HL-60 (cell line): ENCODE results near the gene SSRP1.

ENCODE experiments used
- GABPA ChIP-seq: IDR thresholded peaks from 2 replicates; pipeline ENCODE4 v1.6.1; 2012; ENCODE audit warnings: low read depth
- POLR2AphosphoS5 ChIP-seq: IDR thresholded peaks from 2 replicates; pipeline ENCODE4 v1.6.1; 2012; ENCODE audit warnings: low read depth
- TF ChIP-seq, protein P1 (sequence below): IDR thresholded peaks from one replicate; pipeline ENCODE4 v1.5.1; 2011; ENCODE audit warnings: low read length, control low read depth, inconsistent platforms; ENCODE audit not compliant: insufficient read depth
- TF ChIP-seq, protein P2 (sequence below): IDR thresholded peaks from 2 replicates; pipeline ENCODE4 v1.6.1; 2012; ENCODE audit warnings: low read depth; ENCODE audit not compliant: insufficient replicate concordance

DNA sequence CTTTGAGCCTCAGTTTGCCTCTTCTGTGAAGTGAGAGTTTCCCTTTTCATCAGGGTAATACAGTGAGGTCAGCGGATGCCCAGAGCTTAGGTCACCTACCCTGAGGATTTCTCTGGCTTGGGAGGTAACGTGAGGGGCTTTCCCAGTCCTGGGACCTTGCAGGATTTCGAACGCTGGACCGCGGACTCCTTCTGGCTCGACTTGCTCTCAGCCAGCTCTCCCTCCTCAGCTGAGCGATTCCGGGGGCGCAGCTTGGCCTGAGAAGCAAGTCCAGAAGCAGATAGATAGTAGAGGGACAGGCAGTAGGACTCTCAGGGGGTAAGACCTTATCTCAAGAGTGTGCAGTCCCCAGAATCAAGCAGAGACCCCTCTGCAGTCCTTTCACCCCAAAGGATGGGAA is 34.9 kb downstream of the SSRP1 start:
- TF ChIP-seq, protein P1, sequence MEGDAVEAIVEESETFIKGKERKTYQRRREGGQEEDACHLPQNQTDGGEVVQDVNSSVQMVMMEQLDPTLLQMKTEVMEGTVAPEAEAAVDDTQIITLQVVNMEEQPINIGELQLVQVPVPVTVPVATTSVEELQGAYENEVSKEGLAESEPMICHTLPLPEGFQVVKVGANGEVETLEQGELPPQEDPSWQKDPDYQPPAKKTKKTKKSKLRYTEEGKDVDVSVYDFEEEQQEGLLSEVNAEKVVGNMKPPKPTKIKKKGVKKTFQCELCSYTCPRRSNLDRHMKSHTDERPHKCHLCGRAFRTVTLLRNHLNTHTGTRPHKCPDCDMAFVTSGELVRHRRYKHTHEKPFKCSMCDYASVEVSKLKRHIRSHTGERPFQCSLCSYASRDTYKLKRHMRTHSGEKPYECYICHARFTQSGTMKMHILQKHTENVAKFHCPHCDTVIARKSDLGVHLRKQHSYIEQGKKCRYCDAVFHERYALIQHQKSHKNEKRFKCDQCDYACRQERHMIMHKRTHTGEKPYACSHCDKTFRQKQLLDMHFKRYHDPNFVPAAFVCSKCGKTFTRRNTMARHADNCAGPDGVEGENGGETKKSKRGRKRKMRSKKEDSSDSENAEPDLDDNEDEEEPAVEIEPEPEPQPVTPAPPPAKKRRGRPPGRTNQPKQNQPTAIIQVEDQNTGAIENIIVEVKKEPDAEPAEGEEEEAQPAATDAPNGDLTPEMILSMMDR: no peak
- TF ChIP-seq POLR2AphosphoS5 (no peak), GABPA (no peak)
- TF ChIP-seq, protein P2, sequence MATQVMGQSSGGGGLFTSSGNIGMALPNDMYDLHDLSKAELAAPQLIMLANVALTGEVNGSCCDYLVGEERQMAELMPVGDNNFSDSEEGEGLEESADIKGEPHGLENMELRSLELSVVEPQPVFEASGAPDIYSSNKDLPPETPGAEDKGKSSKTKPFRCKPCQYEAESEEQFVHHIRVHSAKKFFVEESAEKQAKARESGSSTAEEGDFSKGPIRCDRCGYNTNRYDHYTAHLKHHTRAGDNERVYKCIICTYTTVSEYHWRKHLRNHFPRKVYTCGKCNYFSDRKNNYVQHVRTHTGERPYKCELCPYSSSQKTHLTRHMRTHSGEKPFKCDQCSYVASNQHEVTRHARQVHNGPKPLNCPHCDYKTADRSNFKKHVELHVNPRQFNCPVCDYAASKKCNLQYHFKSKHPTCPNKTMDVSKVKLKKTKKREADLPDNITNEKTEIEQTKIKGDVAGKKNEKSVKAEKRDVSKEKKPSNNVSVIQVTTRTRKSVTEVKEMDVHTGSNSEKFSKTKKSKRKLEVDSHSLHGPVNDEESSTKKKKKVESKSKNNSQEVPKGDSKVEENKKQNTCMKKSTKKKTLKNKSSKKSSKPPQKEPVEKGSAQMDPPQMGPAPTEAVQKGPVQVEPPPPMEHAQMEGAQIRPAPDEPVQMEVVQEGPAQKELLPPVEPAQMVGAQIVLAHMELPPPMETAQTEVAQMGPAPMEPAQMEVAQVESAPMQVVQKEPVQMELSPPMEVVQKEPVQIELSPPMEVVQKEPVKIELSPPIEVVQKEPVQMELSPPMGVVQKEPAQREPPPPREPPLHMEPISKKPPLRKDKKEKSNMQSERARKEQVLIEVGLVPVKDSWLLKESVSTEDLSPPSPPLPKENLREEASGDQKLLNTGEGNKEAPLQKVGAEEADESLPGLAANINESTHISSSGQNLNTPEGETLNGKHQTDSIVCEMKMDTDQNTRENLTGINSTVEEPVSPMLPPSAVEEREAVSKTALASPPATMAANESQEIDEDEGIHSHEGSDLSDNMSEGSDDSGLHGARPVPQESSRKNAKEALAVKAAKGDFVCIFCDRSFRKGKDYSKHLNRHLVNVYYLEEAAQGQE: no peak
